Fibroblast of mammary gland (primary cell): ENCODE measurements around the gene PITX3.
A peak's percentile ranks its signal among the peaks of the same experiment; 100 is the strongest.
"Not testable (repeated sequence)": the region's sequence is repeated elsewhere in the genome, so short reads cannot be mapped to it uniquely, and the experiment has no call there.

Source experiments
- DNase-seq: peaks from one replicate; pipeline ENCODE4 v3.0.0-alpha.2; 2010; ENCODE audit warnings: low read depth
- H3K4me3 ChIP-seq: 2 replicates; pipeline ENCODE4 v1.5.1; 2011; ENCODE audit warnings: low read depth, mild to moderate bottlenecking, low read length, moderate library complexity; ENCODE audit not compliant: control insufficient read depth
- CTCF ChIP-seq: conservative IDR thresholded peaks from 2 replicates; pipeline ENCODE4 v1.5.1; 2011; ENCODE audit warnings: low read depth, low read length, inconsistent platforms; ENCODE audit not compliant: control insufficient read depth, insufficient read depth

Gene PITX3

GRCh38 chr10:102225646-102226541, 15.4 kb downstream of the PITX3 start, which contains the start of gene ELOVL3:
Gene ELOVL3 (plus strand): TSS chr10:102226299. CDS start chr10:102226549, 250 bp downstream.
- no peak for TF ChIP-seq CTCF
- DNase-seq, result peak; percentile 93
- H3K4me3 ChIP-seq, result peak within 1 kb of the TSS; percentile 26

- TF ChIP-seq CTCF, result no peak
These were observed 18.5 kb downstream of the PITX3 start for GRCh38 chr10:102222797-102223196.

GRCh38 chr10:102220612-102221011, 20.7 kb downstream of the PITX3 start:
- no peak overlapping the region for H3K4me3 ChIP-seq
- TF ChIP-seq CTCF, result no peak
- DNase-seq, result no peak

More at GRCh38 chr10:102222797-102223196, 18.5 kb downstream of the PITX3 start:
- DNase-seq, result no peak
- no peak overlapping the region for H3K4me3 ChIP-seq

GRCh38 chr10:102219370-102219769, 21.9 kb downstream of the PITX3 start:
- no peak overlapping the region for H3K4me3 ChIP-seq
- no peak for TF ChIP-seq CTCF
- DNase-seq, result no peak

- not testable (repeated sequence) for H3K4me3 ChIP-seq, DNase-seq
These were observed 27.7 kb downstream of the PITX3 start for GRCh38 chr10:102213599-102213998.

- no peak for TF ChIP-seq CTCF
- DNase-seq, result no peak
- H3K4me3 ChIP-seq, result no peak overlapping the region
These were observed 29.6 kb downstream of the PITX3 start for GRCh38 chr10:102211615-102212299.
